HG02642 (cell line): Measurements from ENCODE around the gene PLEKHN1.

Source experiments
- ATAC-seq: cut with Tn5 transposase; IDR thresholded peaks from one replicate; pipeline ENCODE4 v1.9.1; 2021; ENCODE audit warnings: mild to moderate bottlenecking; ENCODE audit not compliant: unreplicated experiment, poor library complexity

Gene PLEKHN1

DNA sequence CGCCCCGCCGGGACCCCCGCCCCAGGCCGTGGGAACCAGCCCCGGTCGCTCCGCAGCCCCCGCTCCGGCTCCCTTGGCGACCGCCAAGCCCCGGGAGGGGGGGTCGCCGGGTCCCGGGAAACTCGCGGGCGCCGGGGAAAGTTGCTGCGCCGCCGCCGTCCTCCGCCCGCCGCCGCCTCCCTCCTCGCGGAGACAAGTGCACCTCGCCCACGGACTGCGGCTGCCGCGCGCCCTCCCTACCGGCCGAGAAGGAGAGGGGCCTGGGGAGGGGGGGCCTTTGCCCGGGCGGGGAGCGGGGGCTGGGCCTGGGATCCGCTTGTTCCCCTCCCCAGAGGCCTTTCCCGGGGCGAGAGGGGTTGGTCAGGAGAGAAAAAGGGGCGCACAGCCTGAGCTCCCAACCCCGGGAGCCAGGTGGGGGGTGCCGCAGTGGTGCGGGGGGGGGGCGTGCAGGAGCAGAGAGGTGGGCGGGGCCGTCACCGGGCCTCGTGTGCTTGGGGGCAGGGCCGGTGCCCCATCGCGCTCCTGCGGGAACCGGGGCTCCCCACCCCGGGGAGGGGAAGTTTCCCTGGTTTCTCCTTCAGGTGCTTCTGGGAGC is 54.2 kb downstream of the PLEKHN1 start:
- ATAC-seq: peak; percentile 14

DNA sequence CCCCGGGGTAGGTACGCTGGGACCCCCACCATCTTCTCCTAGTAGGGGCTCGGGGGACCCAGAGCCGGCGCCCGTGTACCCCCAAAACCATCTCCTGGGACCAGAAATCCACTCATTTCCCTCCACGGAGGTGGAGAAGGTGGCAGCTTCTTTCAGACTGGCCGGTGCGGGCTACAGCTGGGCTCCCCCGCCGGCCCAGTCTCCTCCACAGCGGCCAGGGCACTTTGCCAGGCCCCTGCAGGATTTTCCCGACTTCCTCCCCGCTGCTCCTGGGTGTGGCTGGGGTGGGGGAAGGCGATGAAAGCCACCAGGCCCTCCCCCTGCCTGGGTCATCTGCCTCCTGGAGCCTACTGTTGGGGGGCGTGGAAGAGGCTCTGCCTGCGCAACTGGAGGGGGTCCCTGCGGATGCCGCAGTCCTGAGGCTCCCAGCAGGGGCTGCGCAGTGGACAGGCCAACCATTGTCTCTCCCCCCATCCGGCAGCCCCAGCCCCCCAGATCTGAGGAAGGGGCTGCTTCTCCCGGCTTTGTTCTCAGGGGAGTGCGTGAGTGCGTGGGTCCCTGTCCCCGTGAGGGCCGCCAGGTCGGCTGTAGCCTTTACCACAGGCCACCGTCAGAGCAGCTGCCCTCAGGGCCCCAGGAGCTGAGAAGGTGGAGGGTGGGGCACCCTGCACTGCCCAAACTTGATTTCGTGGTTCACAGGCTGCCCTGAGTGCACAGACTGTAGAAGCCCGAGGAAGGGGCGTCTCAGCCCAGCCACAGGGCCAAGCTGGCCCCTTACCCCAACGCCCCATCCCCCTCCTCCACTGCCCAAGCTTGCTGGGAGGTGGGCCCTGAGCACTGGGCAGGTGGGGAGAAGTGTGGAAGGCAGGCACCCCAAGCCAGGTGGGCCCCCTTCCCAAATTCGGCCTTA is 55.0 kb downstream of the PLEKHN1 start:
- ATAC-seq: no peak

DNA sequence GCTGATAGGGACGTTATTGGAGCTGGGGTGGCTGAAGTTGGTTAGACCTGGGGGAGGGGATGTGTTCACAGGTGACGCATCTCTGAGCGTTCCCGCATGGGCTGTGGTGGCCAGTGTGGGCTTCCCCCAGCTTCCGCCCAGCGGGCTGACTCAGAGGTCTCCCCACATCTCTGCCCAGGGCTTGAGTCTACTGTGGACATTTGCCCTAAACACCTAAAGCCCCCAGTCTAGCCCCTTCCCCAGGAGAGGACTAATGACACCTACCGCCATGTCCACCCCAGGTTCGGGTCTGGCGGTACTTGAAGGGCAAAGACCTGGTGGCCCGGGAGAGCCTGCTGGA is 55.6 kb downstream of the PLEKHN1 start:
- ATAC-seq: no peak

DNA sequence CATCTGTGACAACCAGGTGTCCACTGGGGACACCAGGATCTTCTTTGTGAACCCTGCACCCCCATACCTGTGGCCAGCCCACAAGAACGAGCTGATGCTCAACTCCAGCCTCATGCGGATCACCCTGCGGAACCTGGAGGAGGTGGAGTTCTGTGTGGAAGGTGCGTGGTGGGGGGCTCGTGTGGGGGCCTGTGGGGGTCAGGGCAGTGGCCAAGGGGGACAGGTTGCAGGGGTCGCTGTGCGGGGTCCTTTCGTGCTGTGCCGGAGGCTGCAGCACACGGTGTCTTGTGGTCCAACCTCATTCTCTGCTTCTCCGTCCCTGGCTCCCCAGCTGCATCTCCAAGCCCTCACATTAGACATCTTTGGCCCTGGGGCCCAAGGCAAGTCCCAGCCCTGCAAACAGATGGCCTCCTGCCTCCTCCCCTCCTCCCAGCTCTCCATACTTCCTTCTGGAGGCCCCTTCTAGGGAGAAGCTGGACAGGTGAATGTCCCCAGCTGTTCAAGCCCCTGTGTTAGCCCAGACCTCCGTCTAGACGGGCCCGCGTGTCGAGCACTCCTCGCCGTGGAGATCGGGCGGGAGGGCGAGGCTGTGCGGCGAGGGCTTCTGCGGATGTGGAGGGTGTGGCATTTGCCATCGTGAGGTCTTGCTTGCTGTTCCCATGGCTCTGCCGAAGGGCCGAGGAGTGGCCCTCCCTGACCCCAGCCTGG is 56.2 kb downstream of the PLEKHN1 start:
- no peak for ATAC-seq

DNA sequence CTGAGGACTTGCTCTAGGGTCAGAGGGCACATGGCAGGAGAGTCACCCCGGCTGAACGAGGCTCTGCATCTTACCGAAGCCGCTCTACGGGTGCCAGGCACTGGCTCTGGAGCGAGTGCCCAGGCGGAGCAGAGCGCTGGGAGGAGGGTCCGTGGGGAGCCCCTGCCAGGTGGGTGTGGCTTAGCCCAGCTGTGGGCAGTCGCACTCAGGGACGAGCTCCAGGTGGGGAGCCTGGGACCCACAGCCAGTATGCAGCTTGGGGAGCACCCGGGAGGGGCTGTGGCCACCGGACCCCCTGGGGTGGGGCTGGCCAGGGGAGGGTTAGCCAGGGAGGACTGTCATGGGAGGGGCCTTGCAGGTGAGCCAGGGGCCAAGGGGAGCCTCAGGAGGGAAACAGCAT is 57.4 kb downstream of the PLEKHN1 start:
- no peak for ATAC-seq

DNA sequence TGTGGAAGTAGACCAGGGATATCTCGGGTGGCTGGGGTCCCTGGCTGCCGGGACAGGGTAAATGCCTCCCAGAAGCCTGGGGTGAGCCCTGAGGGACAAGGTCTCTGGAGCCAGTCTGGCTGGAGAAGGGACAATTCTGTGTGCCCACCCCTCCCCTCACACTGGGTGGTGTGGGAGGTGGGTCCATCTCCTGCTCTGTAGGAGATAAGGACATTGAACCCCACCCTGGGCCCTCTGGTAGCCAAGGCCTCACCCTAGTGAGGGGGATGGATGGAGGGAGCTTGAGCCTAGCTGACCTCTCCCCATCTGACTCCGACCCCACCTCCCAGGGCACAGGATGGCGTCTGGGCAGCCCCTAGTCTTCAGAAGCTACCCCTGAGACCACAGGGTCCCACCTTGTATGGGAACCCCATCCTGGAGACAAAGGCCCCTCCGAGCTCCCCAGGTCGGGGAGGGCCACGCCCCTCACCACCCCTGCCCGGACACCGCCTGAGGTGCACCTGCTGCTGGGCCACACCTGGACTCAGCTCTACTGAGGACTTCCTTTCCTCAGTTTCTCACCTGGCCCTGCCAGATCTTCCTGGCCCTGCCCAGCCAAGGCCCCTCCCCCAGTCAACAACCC is 58.0 kb downstream of the PLEKHN1 start:
- no peak for ATAC-seq

DNA sequence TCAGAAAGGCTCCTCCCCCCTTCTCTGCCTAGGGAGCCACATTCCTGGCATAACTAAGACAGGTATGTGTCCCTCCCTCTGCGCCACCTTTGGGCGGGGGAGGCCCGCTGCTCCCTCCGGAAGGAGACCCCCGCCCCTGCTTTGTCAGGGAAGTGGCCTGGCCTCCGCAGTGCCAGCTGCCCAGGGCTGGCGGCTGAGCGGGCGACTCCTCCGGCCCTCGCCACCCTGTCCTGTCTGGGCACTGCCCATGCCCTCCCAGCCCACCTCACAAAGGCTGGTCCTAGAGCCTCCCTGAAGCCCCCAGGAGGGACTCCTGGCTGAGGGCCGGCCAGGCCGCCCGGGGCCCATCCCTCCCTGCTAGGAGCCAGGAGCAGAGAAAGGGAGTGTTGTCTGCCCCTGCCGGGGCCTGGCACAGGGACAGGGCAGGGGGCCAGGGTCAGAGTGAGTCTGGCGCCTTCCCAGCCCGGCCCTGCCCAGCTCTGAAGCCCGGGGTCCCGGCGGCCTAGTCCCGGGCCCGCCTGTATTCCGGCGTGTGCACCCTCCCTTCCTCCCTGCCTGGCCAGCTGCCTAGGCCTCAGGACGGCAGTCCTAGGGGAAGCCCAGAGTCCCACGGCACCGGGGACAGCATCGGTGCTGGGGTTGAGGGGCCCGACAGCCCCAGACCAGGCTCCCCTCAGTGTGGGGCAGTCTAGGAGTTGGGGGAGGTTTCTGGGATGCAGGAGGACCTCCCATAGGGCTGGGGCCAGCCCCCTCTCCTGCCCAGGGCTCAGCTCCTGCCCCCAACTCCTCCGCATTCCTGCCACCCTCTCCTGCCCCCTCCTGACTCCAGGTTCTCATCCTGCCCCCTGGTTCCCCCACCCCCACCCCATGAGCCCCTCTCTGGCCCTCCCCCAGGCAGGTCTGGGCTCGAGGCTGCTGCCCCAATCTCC is 58.8 kb downstream of the PLEKHN1 start:
- no peak for ATAC-seq
